Measurements from ENCODE around the gene QSOX2. TPM values are rescaled to one million over a fixed set of nuclear protein-coding genes. Genes with fewer than 3 reads are reported as not detected.

Gene QSOX2
- polyA plus RNA-seq, 2 of the 4 experiments (the other 2 are of a cell fraction), result 22.3 to 30.2 TPM

GRCh38 chr9:136209786-136210185 is 35.8 kb downstream of the QSOX2 start:
- DNase-seq (ENCODE audit: low read depth in 1 of 2, low spot score in 1 of 2) (no peak), ATAC-seq (no peak), FAIRE-seq (no peak)
- Histone ChIP-seq H3K9me3 (no peaks in the 10 kb centered on the region), H3K4me2 (no peak overlapping the region), H3K27ac (no peak overlapping the region), H3K4me1 (no peaks in the 10 kb centered on the region), H3K4me3 (no peak overlapping the region)
- WGBS (ENCODE audit: missing lambda C conversion rate), result 97% methylated on average over 6 of the region's 17 CpGs
- POLR2A ChIA-PET, result no interaction called here
- CTCF ChIA-PET, result interaction anchor here (0.8 to 5.2 kb wide), 4 partner anchors 10 to 34 kb away, joined by 3 to 30 read pairs (median 4); no protein-coding TSS in a partner anchor
- TF ChIP-seq SMC3 (IDR thresholded peaks at IDR 0.05), result no peak
- no peak for TF ChIP-seq ZNF302 (CRISPR knock-in tag; IDR thresholded peaks at IDR 0.05)
- no peak for TF ChIP-seq JUN (IDR thresholded peaks at IDR 0.05)

GRCh38 chr9:136209232-136209631 is 36.4 kb downstream of the QSOX2 start:
- ChIA-PET CTCF (interaction anchor here (0.8 to 5.2 kb wide), 5 partner anchors 10 to 75 kb away, joined by 3 to 30 read pairs (median 3); no protein-coding TSS in a partner anchor), POLR2A (no interaction called here)
- FAIRE-seq, result no peak

GRCh38 chr9:136208675-136209074 is 36.9 kb downstream of the QSOX2 start:
- no peak overlapping the region for H3K4me3 ChIP-seq
- no peak overlapping the region for H3K27ac ChIP-seq
- FAIRE-seq (no peak), DNase-seq (ENCODE audit: low read depth in 1 of 2, low spot score in 1 of 2) (no peak), ATAC-seq (no peak)
- H3K9me3 ChIP-seq, result no peaks in the 10 kb centered on the region
- ChIA-PET POLR2A (no interaction called here), CTCF (interaction anchor here (0.6 to 5.2 kb wide), 6 partner anchors 11 to 119 kb away, joined by 3 to 30 read pairs (median 4); no protein-coding TSS in a partner anchor)
- no peaks in the 10 kb centered on the region for H3K4me1 ChIP-seq
- WGBS (ENCODE audit: missing lambda C conversion rate), result 88% methylated on average over 15 of the region's 17 CpGs
- no peak overlapping the region for H3K4me2 ChIP-seq
- TF ChIP-seq FOXS1 (CRISPR knock-in tag; IDR thresholded peaks at IDR 0.05) (no peak), MYC (IDR thresholded peaks at IDR 0.05; ENCODE audit: borderline replicate concordance, low read length) (no peak), MAZ (IDR thresholded peaks at IDR 0.05; ENCODE audit: borderline replicate concordance, low read depth, low read length) (no peak), ESRRA (IDR thresholded peaks at IDR 0.05; ENCODE audit: borderline replicate concordance, low read length) (no peak), ZNF302 (CRISPR knock-in tag; IDR thresholded peaks at IDR 0.05) (no peak), KDM5A (IDR thresholded peaks at IDR 0.05) (no peak), CEBPB (IDR thresholded peaks at IDR 0.05) (no peak), HDAC2 (IDR thresholded peaks at IDR 0.05) (no peak), TFCP2L1 (CRISPR knock-in tag; IDR thresholded peaks at IDR 0.05) (no peak), POLR2A (IDR thresholded peaks at IDR 0.05; ENCODE audit: low read length) (no peak), HOXA7 (CRISPR knock-in tag; IDR thresholded peaks at IDR 0.05) (no peak), GATA3 (IDR thresholded peaks at IDR 0.05; ENCODE audit: borderline replicate concordance) (no peak), ZSCAN20 (CRISPR knock-in tag; IDR thresholded peaks at IDR 0.05) (no peak), RCOR1 (IDR thresholded peaks at IDR 0.05; ENCODE audit: low read depth, low read length) (no peak), BHLHE40 (IDR thresholded peaks at IDR 0.05; ENCODE audit: low read depth, low read length) (no peak)

More at GRCh38 chr9:136209232-136209631, 36.4 kb downstream of the QSOX2 start:
- WGBS (ENCODE audit: missing lambda C conversion rate), result 91% methylated on average over 17 of the region's 17 CpGs
- TF ChIP-seq SREBF2 (IDR thresholded peaks at IDR 0.05), result no peak
- TF ChIP-seq HDAC2 (IDR thresholded peaks at IDR 0.05), result no peak
- no peak for TF ChIP-seq USF2 (IDR thresholded peaks at IDR 0.05)
- TF ChIP-seq CBX8 (IDR thresholded peaks at IDR 0.05), result no peak
- no peak for TF ChIP-seq HEYL (CRISPR knock-in tag; IDR thresholded peaks at IDR 0.05)
- TF ChIP-seq PHF8 (IDR thresholded peaks at IDR 0.05; ENCODE audit: borderline replicate concordance, low read depth), result no peak
- TF ChIP-seq, protein P1, sequence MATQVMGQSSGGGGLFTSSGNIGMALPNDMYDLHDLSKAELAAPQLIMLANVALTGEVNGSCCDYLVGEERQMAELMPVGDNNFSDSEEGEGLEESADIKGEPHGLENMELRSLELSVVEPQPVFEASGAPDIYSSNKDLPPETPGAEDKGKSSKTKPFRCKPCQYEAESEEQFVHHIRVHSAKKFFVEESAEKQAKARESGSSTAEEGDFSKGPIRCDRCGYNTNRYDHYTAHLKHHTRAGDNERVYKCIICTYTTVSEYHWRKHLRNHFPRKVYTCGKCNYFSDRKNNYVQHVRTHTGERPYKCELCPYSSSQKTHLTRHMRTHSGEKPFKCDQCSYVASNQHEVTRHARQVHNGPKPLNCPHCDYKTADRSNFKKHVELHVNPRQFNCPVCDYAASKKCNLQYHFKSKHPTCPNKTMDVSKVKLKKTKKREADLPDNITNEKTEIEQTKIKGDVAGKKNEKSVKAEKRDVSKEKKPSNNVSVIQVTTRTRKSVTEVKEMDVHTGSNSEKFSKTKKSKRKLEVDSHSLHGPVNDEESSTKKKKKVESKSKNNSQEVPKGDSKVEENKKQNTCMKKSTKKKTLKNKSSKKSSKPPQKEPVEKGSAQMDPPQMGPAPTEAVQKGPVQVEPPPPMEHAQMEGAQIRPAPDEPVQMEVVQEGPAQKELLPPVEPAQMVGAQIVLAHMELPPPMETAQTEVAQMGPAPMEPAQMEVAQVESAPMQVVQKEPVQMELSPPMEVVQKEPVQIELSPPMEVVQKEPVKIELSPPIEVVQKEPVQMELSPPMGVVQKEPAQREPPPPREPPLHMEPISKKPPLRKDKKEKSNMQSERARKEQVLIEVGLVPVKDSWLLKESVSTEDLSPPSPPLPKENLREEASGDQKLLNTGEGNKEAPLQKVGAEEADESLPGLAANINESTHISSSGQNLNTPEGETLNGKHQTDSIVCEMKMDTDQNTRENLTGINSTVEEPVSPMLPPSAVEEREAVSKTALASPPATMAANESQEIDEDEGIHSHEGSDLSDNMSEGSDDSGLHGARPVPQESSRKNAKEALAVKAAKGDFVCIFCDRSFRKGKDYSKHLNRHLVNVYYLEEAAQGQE (IDR thresholded peaks at IDR 0.05), result no peak
- TF ChIP-seq ZFP36 (IDR thresholded peaks at IDR 0.05; ENCODE audit: borderline replicate concordance, partially characterized antibody), result no peak
- no peak for TF ChIP-seq ESRRA (IDR thresholded peaks at IDR 0.05; ENCODE audit: borderline replicate concordance, low read length)
- no peak for TF ChIP-seq RFX5 (IDR thresholded peaks at IDR 0.05)
- TF ChIP-seq BHLHE40 (IDR thresholded peaks at IDR 0.05; ENCODE audit: low read depth, low read length), result no peak
- no peak for TF ChIP-seq HOXB13 (CRISPR knock-in tag; IDR thresholded peaks at IDR 0.05; ENCODE audit: low read depth)
- no peak for TF ChIP-seq BCL3 (IDR thresholded peaks at IDR 0.05)
- DNase-seq (ENCODE audit: low read depth in 1 of 2, low spot score in 1 of 2), result no peak
- ATAC-seq, result no peak
- Histone ChIP-seq H3K4me3 (no peak overlapping the region), H3K4me1 (no peaks in the 10 kb centered on the region), H3K9me3 (no peaks in the 10 kb centered on the region), H3K27ac (no peak overlapping the region), H3K4me2 (no peak overlapping the region)
